Neuronal stem cell (in vitro differentiated cells): Measurements from ENCODE around the gene NAA38.
A peak's percentile ranks its signal among the peaks of the same experiment; 100 is the strongest.

Source experiments
- DNase-seq: peaks from one replicate; pipeline ENCODE4 v3.0.0-alpha.2; 2013; ENCODE audit warnings: low spot score
- H2AFZ ChIP-seq: one replicate; pipeline ENCODE4 v1.6.1; 2013; ENCODE audit warnings: mild to moderate bottlenecking, low read length, inconsistent platforms
- H2AK5ac ChIP-seq: 2 replicates; pipeline ENCODE4 v1.6.1; 2013; ENCODE audit warnings: low read depth, mild to moderate bottlenecking, inconsistent platforms, low read length, moderate library complexity, mixed read lengths
- H2BK120ac ChIP-seq: 2 replicates; pipeline ENCODE4 v1.6.1; 2013; ENCODE audit warnings: low read depth, mild to moderate bottlenecking, inconsistent platforms, low read length, moderate library complexity, mixed read lengths
- H2BK12ac ChIP-seq: one replicate; pipeline ENCODE4 v1.6.1; 2013; ENCODE audit warnings: low read length, inconsistent platforms
- H2BK15ac ChIP-seq: 2 replicates; pipeline ENCODE4 v1.6.1; 2013; ENCODE audit warnings: mild to moderate bottlenecking, low read length, inconsistent platforms, mixed read lengths
- H2BK5ac ChIP-seq: one replicate; pipeline ENCODE4 v1.6.1; 2013; ENCODE audit warnings: inconsistent platforms, mild to moderate bottlenecking, low read length, moderate library complexity
- H3K14ac ChIP-seq: one replicate; pipeline ENCODE4 v1.6.1; 2013; ENCODE audit warnings: low read length, inconsistent platforms
- H3K18ac ChIP-seq: 2 replicates; pipeline ENCODE4 v1.6.1; 2013; ENCODE audit warnings: low read length, inconsistent platforms
- H3K23ac ChIP-seq: 2 replicates; pipeline ENCODE4 v1.6.1; 2013; ENCODE audit warnings: low read depth, mild to moderate bottlenecking, mixed read lengths, low read length, inconsistent platforms; ENCODE audit not compliant: poor library complexity
- H3K27ac ChIP-seq: replicated peaks from 3 replicates; pipeline ENCODE4 v1.5.1; 2013; ENCODE audit warnings: low read length, inconsistent platforms
- H3K27me3 ChIP-seq, 3 experiments: 2 replicates each; pipeline ENCODE4 v1.6.1; 2013; ENCODE audit warnings: low read length in 3 of 3, mild to moderate bottlenecking in 2 of 3, inconsistent platforms in 1 of 3, low read depth in 1 of 3, mixed read lengths in 1 of 3, moderate library complexity in 1 of 3; ENCODE audit not compliant: control insufficient read depth in 3 of 3, insufficient read depth in 3 of 3
- H3K36me3 ChIP-seq, 2 donors: replicated peaks in 1 of 2; 2 replicates each; pipeline ENCODE4 v1.6.1; 2013; ENCODE audit warnings: low read length in 2 of 2; ENCODE audit not compliant: control insufficient read depth in 2 of 2, insufficient read depth in 2 of 2
- H3K4ac ChIP-seq: 2 replicates; pipeline ENCODE4 v1.6.1; 2013; ENCODE audit warnings: inconsistent platforms, mild to moderate bottlenecking, low read length, moderate library complexity
- H3K4me1 ChIP-seq, 2 donors: 1 replicate in 1 of 2; 2 replicates in 1 of 2; pipeline ENCODE4 v1.6.1; 2013; ENCODE audit warnings: low read length in 2 of 2, low read depth in 1 of 2; ENCODE audit not compliant: control insufficient read depth in 2 of 2, insufficient read depth in 1 of 2
- H3K4me2 ChIP-seq: one replicate; pipeline ENCODE4 v1.6.1; 2013; ENCODE audit warnings: mild to moderate bottlenecking, low read length, inconsistent platforms; ENCODE audit not compliant: insufficient read depth, poor library complexity, severe bottlenecking
- H3K4me3 ChIP-seq, 2 donors: 2 replicates each; pipeline ENCODE4 v1.5.1; 2013; ENCODE audit warnings: low read length in 2 of 2, mild to moderate bottlenecking in 2 of 2, inconsistent platforms in 1 of 2, moderate library complexity in 1 of 2
- H3K79me1 ChIP-seq: one replicate; pipeline ENCODE4 v1.6.1; 2013; ENCODE audit warnings: low read depth, mild to moderate bottlenecking, inconsistent platforms, low read length, moderate library complexity
- H3K9ac ChIP-seq: one replicate; pipeline ENCODE4 v1.6.1; 2013; ENCODE audit warnings: mild to moderate bottlenecking, low read depth, low read length, inconsistent platforms; ENCODE audit not compliant: poor library complexity
- H3K9me3 ChIP-seq, 2 donors: replicated peaks in 1 of 2; 2 replicates each; pipeline versions ENCODE3 to v1.6.1; 2013; ENCODE audit warnings: low read length in 2 of 2, mild to moderate bottlenecking in 2 of 2, inconsistent platforms in 1 of 2, low read depth in 1 of 2, mixed read lengths in 1 of 2, moderate library complexity in 1 of 2; ENCODE audit not compliant: control insufficient read depth in 2 of 2, insufficient read depth in 1 of 2
- H4K8ac ChIP-seq: one replicate; pipeline ENCODE4 v1.6.1; 2013; ENCODE audit warnings: low read depth, mild to moderate bottlenecking, inconsistent platforms, low read length, moderate library complexity
- H4K91ac ChIP-seq: one replicate; pipeline ENCODE4 v1.6.1; 2013; ENCODE audit warnings: low read length, low read depth, mild to moderate bottlenecking, inconsistent platforms; ENCODE audit not compliant: poor library complexity
- WGBS, 2 donors: extraction: QIAGEN DNeasy Blood & Tissue Kit; methylation state at CpG; one replicate each; pipeline ENCODE4 v1.1.7; 2013; ENCODE audit warnings: missing lambda C conversion rate in 2 of 2, mixed read lengths in 1 of 2; ENCODE audit not compliant: insufficient read length in 2 of 2, insufficient replicate concordance in 1 of 2; ENCODE audit errors: extremely low coverage in 2 of 2; 5-methylcytosine and 5-hydroxymethylcytosine counted together

NAA38 gene

DNA sequence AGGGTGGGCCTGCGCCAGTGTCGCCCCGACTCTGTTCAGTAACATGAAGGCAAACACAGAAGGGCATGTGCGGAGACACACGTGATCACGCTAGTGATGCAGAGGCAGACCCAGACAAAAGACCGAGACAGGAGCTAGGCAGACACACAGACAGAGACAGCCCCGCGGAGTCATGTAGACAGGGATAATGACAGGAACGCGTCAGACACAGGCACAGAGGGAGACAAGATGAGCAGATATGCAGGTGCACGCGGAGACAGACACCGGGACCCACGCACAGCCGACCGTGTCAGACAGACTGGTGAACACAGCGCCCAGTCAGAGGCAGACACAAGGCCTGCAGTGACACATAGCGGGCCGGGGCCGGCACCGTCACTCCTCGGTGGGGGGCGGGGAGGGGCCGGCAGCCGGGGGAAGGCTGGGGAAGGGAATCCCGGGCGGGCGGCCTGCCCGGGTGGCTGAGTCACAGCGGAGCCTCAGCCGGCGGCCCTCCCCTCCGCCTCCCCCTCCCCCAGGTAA, 15.9 kb downstream of the NAA38 start:
- H2BK5ac ChIP-seq = peak overlapping the region; percentile 93
- no peak for DNase-seq
- H3K9ac ChIP-seq = peak overlapping the region; percentile 96
- peak overlapping the region; percentile 32 for H2BK15ac ChIP-seq
- no peak overlapping the region for H2BK12ac ChIP-seq
- peak overlapping the region; percentile 22 for H2AK5ac ChIP-seq
- no CpG with 5 or more reads among the region's 34 CpGs for WGBS, 2 donors
- no peaks in the 10 kb centered on the region for H3K27me3 ChIP-seq
- H3K23ac ChIP-seq = peak overlapping the region; percentile 92
- peak overlapping the region; percentile 64 for H3K14ac ChIP-seq
- H3K4me3 ChIP-seq = peak overlapping the region; percentile 80 to 83
- no peak overlapping the region for H3K4ac ChIP-seq
- H2AFZ ChIP-seq = peak overlapping the region; percentile 87
- no peak overlapping the region for H4K8ac ChIP-seq
- peak overlapping the region; percentile 91 for H3K18ac ChIP-seq
- H3K36me3 ChIP-seq = peaks cover 17 to 31% of the 10 kb centered on the region in 2 donors
- H3K4me2 ChIP-seq = peak overlapping the region; percentile 85
- H2BK120ac ChIP-seq = no peak overlapping the region
- H3K4me1 ChIP-seq = peaks cover 36 to 49% of the 10 kb centered on the region in 2 donors
- no peaks in the 10 kb centered on the region for H3K9me3 ChIP-seq
- H3K27ac ChIP-seq = peak overlapping the region; percentile 91
- no peak overlapping the region for H4K91ac ChIP-seq
- peaks cover 29% of the 10 kb centered on the region for H3K79me1 ChIP-seq

- H4K8ac ChIP-seq = no peak overlapping the region
- peaks cover 12 to 25% of the 10 kb centered on the region in 2 donors for H3K36me3 ChIP-seq
- H3K18ac ChIP-seq = no peak overlapping the region
- H2AK5ac ChIP-seq = no peak overlapping the region
- no peak overlapping the region for H3K4ac ChIP-seq
- no peak overlapping the region for H3K14ac ChIP-seq
- no peak overlapping the region for H2BK5ac ChIP-seq
- no peak overlapping the region for H4K91ac ChIP-seq
- H3K23ac ChIP-seq = no peak overlapping the region
- no peak overlapping the region for H2BK15ac ChIP-seq
- peak overlapping the region; percentile 96 for H3K9ac ChIP-seq
- no peaks in the 10 kb centered on the region for H3K9me3 ChIP-seq
- no peak overlapping the region for H2BK12ac ChIP-seq
- H2AFZ ChIP-seq = no peak overlapping the region
- peaks cover 36 to 49% of the 10 kb centered on the region in 2 donors for H3K4me1 ChIP-seq
- DNase-seq = no peak
- peaks cover 25% of the 10 kb centered on the region for H3K79me1 ChIP-seq
- H3K27ac ChIP-seq = peak overlapping the region; percentile 91
- H3K4me2 ChIP-seq = peak overlapping the region; percentile 85
- WGBS, 2 donors = no CpG with 5 or more reads among the region's 1 CpG
- H3K4me3 ChIP-seq = peak overlapping the region; percentile 80 to 83
- H2BK120ac ChIP-seq = no peak overlapping the region
- H3K27me3 ChIP-seq = no peaks in the 10 kb centered on the region
Measured at GRCh38 chr17:7840875-7841274, 16.5 kb downstream of the NAA38 start.

DNA sequence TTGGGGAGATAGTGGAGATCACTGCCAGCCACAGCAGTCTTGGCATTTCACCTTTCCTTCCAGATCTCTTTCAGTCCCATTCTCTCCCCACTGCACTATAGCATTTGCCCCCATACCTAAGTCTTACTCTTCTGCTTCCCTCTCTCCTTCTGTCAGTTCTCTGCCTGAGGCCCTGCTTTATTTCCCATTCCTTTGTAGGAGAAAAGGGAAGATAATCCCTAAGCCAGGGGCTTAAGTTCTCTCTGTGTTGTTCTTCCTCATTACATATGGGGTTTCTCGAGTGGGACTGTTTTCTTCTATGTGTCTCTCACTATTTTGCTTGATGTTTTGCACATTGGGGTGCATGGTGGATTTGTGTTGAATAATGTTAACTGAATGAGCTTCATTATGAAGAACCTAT, 16.9 kb downstream of the NAA38 start:
- no peak overlapping the region for H2BK12ac ChIP-seq
- WGBS, 2 donors = no CpG with 5 or more reads among the region's 1 CpG
- peaks cover 36 to 49% of the 10 kb centered on the region in 2 donors for H3K4me1 ChIP-seq
- no peak overlapping the region for H3K9ac ChIP-seq
- H3K4ac ChIP-seq = no peak overlapping the region
- H3K23ac ChIP-seq = no peak overlapping the region
- no peak overlapping the region for H2BK5ac ChIP-seq
- H2AK5ac ChIP-seq = no peak overlapping the region
- H3K4me3 ChIP-seq = no peak overlapping the region
- no peaks in the 10 kb centered on the region for H3K9me3 ChIP-seq
- no peak overlapping the region for H3K18ac ChIP-seq
- no peaks in the 10 kb centered on the region for H3K27me3 ChIP-seq
- no peak overlapping the region for H2AFZ ChIP-seq
- no peak overlapping the region for H2BK120ac ChIP-seq
- H3K79me1 ChIP-seq = peaks cover 21% of the 10 kb centered on the region
- H4K8ac ChIP-seq = no peak overlapping the region
- no peak overlapping the region for H2BK15ac ChIP-seq
- H3K36me3 ChIP-seq = peaks cover 9 to 21% of the 10 kb centered on the region in 2 donors
- H3K4me2 ChIP-seq = no peak overlapping the region
- H3K14ac ChIP-seq = no peak overlapping the region
- H4K91ac ChIP-seq = no peak overlapping the region
- peak overlapping the region; percentile 9 for H3K27ac ChIP-seq
- DNase-seq = no peak

GRCh38 chr17:7839876-7840261, 17.5 kb downstream of the NAA38 start:
- DNase-seq = no peak
- WGBS, 2 donors = no CpG with 5 or more reads among the region's 2 CpGs
- H2BK5ac ChIP-seq = no peak overlapping the region

More at GRCh38 chr17:7839876-7840261, 17.5 kb downstream of the NAA38 start:
- H2AK5ac ChIP-seq = no peak overlapping the region
- no peak overlapping the region for H2AFZ ChIP-seq
- H3K4ac ChIP-seq = no peak overlapping the region
- no peaks in the 10 kb centered on the region for H3K9me3 ChIP-seq
- no peak overlapping the region for H2BK120ac ChIP-seq
- no peak overlapping the region for H4K91ac ChIP-seq
- H3K23ac ChIP-seq = no peak overlapping the region
- H3K18ac ChIP-seq = no peak overlapping the region
- no peak overlapping the region for H3K27ac ChIP-seq
- H4K8ac ChIP-seq = no peak overlapping the region
- no peak overlapping the region for H3K14ac ChIP-seq
- no peak overlapping the region for H2BK12ac ChIP-seq
- peaks cover 5 to 15% of the 10 kb centered on the region in 2 donors for H3K36me3 ChIP-seq
- no peak overlapping the region for H2BK15ac ChIP-seq
- peaks cover 16% of the 10 kb centered on the region for H3K79me1 ChIP-seq
- peaks cover 34 to 43% of the 10 kb centered on the region in 2 donors for H3K4me1 ChIP-seq
- H3K9ac ChIP-seq = no peak overlapping the region
- H3K4me2 ChIP-seq = peak overlapping the region; percentile 27
- no peak overlapping the region for H3K4me3 ChIP-seq
- no peaks in the 10 kb centered on the region for H3K27me3 ChIP-seq
